A549 treated with Hydrocortisone at 1 μM for 4 hours (cell line): ENCODE results near the gene TPRX2. TPM values are rescaled to one million over a fixed set of nuclear protein-coding genes. Genes with fewer than 3 reads are reported as not detected.

Experiments
- total RNA-seq: library from RNA; stranded (reverse); fragments of 200-300 nt; extraction: Qiagen RNA extraction; gene quantifications from 5 replicates; pipeline ENCODE4 v1.2.3, GENCODE V29; 2022

The TPRX2 gene, protein sequence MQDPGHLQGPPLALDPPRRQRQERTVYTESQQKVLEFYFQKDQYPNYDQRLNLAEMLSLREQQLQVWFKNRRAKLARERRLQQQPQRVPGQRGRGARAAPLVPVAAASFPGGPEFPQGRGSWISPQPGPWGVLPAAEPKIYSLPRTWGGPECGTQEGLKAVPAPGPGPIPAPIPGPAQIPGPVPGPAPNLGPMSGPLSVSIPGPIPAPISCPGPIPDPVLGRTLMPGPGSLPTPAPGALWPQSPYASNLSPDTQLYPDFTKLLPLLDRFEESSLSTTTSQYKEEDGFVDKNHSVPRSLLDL
- not detected in 5 replicates for total RNA-seq

DNA sequence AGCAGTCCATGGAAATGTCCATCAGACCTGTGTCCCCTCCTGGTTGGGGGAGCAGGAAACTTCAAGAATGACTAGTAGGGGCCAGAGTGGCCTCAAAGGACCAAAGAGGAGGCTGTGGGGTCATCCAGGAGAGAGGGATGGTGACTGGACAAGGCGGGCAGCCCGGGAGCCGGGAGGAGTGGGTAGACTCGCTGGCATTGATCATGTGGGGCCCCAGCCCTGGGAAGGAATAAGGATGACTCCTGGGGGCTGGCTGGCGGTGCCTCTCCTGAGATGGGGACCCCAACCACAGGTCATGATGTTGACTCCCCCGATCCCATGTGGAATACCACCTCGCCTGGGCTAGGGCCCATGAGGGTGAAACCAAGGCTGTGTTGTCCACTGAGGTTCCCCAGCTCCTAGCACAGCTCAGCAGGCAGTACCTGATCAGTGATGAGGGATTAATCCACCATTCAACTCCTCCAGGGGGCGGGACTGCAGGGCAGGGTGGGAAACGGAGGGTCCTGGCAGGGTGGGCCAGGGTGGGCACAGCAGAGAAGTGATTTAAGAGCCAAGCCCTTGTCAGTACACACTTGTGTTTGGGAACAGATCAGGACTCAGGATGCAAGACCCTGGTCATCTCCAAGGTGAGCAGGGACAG lies at the start of gene TPRX2:
Gene TPRX2 (plus strand): TSS at position 590 of the 640 bp plus-strand sequence. CDS start 12 bp downstream, at position 602.

DNA sequence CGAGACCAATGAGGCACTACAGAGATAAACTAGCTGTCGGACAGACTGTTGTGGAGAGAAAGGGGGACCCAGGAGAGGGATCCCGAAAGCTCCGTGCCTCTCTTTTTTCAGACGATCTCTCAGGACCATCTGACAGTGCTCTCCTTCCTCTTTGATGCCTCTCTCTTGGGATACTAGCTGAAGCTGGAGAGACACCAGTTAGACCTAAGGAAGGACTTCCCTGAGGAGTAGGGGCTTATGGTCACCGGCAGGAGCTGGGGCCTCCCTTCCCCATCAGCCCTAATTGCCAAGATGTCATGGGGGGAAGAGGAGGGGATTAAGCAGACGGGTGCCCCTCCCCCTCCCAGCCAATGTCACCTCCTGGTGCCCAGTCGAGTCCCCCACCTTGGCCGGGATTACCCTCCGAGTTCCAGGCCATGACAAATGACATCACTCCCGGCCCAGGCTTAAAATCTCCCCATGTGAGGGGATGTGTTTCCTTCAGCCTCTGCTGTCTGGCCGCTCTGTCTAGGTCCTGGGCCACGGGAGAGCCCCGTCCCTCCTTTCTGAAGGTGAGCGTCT lies 37.5 kb upstream of the TPRX2 start, which contains the start of gene CRX:
Gene CRX (plus strand): TSS at position 478 of the 561 bp plus-strand sequence. CDS start 12,507 bp downstream, outside the sequence.

DNA sequence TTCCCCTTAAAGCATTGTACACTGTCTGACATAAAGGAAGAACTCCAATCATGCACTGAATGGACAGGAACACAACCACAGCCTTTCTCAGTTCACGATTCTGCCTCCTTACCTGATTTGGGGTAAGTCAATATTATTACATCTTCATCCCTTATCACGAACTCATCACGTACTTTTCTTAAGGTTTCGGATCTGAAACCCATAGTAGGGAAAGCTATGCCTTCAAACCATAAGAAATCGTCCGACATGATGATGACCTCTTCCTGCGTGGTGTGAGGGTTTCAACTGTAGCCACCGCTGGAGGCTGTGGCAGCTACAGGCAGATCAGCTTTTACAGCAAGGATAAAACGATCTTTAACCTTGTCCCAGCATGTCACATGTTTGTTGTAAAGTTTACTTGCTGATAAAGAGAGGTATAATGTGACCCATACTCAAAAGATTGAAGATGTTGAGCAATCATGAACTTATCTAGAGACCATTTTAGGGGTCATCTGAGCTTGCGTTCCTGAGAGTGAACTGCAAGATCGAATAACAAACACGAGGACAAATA lies 27.1 kb downstream of the TPRX2 start, which contains the start of gene SULT2A1:
Gene SULT2A1 (minus strand): TSS at position 306 of the 550 bp plus-strand sequence. CDS start 58 bp downstream, at position 248.

Other genes starting within 250 kb of the TPRX2 start
- 132 to 155 TPM (median 146 TPM) in 5 replicates for gene EHD2, start 145.8 kb upstream of the TPRX2 start, total RNA-seq
- gene NOP53, start 113.7 kb upstream of the TPRX2 start, total RNA-seq: 227 to 307 TPM (median 238 TPM) in 5 replicates
- gene SELENOW, start 80.5 kb upstream of the TPRX2 start, total RNA-seq: 96.6 to 176 TPM (median 155 TPM) in 5 replicates
- not detected in 5 replicates for gene TPRX1, start 54.7 kb upstream of the TPRX2 start, total RNA-seq
- not detected in 5 replicates for gene CRX, start 37.3 kb upstream of the TPRX2 start, total RNA-seq
- gene SULT2A1, start 27.1 kb downstream of the TPRX2 start, total RNA-seq: 0.06 TPM in 1 of 5 replicates, not detected in the others
- gene BSPH1, start 132.9 kb downstream of the TPRX2 start, total RNA-seq: not detected in 5 replicates
- gene ELSPBP1, start 135.4 kb downstream of the TPRX2 start, total RNA-seq: not detected in 5 replicates
- not detected in 5 replicates for gene CABP5, start 184.8 kb downstream of the TPRX2 start, total RNA-seq